Testis (tissue), 2 donors: ENCODE measurements around the gene PCDHGA12.
"Not testable (repeated sequence)": the region's sequence is repeated elsewhere in the genome, so short reads cannot be mapped to it uniquely, and the experiment has no call there.

Experiments
- POLR2A ChIP-seq: fragments of 450-650 bp; IDR thresholded peaks from one replicate; pipeline ENCODE4 v1.6.1; 2017; ENCODE audit warnings: antibody characterized with exemption, mild to moderate bottlenecking, moderate library complexity
- TF ChIP-seq, protein P1 (sequence below), 3 experiments: fragments of 450-650 bp in 2 of 3; fragments of 200-600 bp in 1 of 3; sonication (generic) in 1 of 3; IDR thresholded peaks; one replicate each; pipeline ENCODE4 v1.5.1; 2016 to 2019; ENCODE audit warnings: antibody characterized with exemption in 3 of 3, mild to moderate bottlenecking in 2 of 3, moderate library complexity in 1 of 3

DNA sequence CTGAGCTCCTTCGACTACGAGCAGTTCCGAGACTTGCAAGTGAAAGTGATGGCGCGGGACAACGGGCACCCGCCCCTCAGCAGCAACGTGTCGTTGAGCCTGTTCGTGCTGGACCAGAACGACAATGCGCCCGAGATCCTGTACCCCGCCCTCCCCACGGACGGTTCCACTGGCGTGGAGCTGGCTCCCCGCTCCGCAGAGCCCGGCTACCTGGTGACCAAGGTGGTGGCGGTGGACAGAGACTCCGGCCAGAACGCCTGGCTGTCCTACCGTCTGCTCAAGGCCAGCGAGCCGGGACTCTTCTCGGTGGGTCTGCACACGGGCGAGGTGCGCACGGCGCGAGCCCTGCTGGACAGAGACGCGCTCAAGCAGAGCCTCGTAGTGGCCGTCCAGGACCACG lies 2.0 kb downstream of the PCDHGA12 start:
- TF ChIP-seq, protein P1, sequence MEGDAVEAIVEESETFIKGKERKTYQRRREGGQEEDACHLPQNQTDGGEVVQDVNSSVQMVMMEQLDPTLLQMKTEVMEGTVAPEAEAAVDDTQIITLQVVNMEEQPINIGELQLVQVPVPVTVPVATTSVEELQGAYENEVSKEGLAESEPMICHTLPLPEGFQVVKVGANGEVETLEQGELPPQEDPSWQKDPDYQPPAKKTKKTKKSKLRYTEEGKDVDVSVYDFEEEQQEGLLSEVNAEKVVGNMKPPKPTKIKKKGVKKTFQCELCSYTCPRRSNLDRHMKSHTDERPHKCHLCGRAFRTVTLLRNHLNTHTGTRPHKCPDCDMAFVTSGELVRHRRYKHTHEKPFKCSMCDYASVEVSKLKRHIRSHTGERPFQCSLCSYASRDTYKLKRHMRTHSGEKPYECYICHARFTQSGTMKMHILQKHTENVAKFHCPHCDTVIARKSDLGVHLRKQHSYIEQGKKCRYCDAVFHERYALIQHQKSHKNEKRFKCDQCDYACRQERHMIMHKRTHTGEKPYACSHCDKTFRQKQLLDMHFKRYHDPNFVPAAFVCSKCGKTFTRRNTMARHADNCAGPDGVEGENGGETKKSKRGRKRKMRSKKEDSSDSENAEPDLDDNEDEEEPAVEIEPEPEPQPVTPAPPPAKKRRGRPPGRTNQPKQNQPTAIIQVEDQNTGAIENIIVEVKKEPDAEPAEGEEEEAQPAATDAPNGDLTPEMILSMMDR (IDR thresholded peaks at IDR 0.05), result not testable (repeated sequence)
- not testable (repeated sequence) for TF ChIP-seq POLR2A
